Measurements from ENCODE around the gene FTSJ3. TPM values are rescaled to one million over a fixed set of nuclear protein-coding genes. Genes with fewer than 3 reads are reported as not detected.
A peak's percentile ranks its signal among the peaks of the same experiment; 100 is the strongest.

The FTSJ3 gene
- total and polyA plus RNA-seq, 2 of the 13 experiments (the other 11 are each of a cell fraction or from before 2014, with no cell fraction given) = 26.0 to 64.2 TPM

GRCh38 chr17:63854709-63855108, 27.2 kb upstream of the FTSJ3 start (continued):
- TF ChIP-seq GLI4 (CRISPR knock-in tag; IDR thresholded peaks at IDR 0.05; ENCODE audit: borderline replicate concordance) (0 out of 2 replicates have a peak, but pooled peaks have one; percentile 47), CREB1 (IDR thresholded peaks at IDR 0.05) (no peak), CREB1 (CRISPR knock-in tag; IDR thresholded peaks at IDR 0.05) (no peak), ZNF670 (CRISPR knock-in tag; IDR thresholded peaks at IDR 0.05; ENCODE audit: borderline replicate concordance) (0 out of 2 replicates have a peak, but pooled peaks have one; percentile 42), MIXL1 (CRISPR knock-in tag; IDR thresholded peaks at IDR 0.05) (peak; percentile 51; the same call in 1 of the 2 replicates), GMEB1 (CRISPR knock-in tag; IDR thresholded peaks at IDR 0.05; ENCODE audit: borderline replicate concordance) (peak; percentile 46; the same call in 1 of the 2 replicates), ZNF678 (CRISPR knock-in tag; IDR thresholded peaks at IDR 0.05) (no peak), ZEB1 (IDR thresholded peaks at IDR 0.05; ENCODE audit: insufficient replicate concordance, low read depth) (peak; percentile 98), ZNF652 (CRISPR knock-in tag; IDR thresholded peaks at IDR 0.05; ENCODE audit: borderline replicate concordance, low read depth) (peak; percentile 37; the same call in 1 of the 2 replicates), ZNF619 (CRISPR knock-in tag; IDR thresholded peaks at IDR 0.05) (no peak), HDAC2 (CRISPR knock-in tag; IDR thresholded peaks at IDR 0.05) (peak; percentile 69; the same call in 1 of the 2 replicates), ZNF556 (CRISPR knock-in tag; IDR thresholded peaks at IDR 0.05; ENCODE audit: borderline replicate concordance) (0 out of 2 replicates have a peak, but pooled peaks have one; percentile 2)

- intact Hi-C loops (cut with micrococcal nuclease; ENCODE audit: unreplicated experiment) = no loop called here
- DNase-seq (ENCODE audit: low spot score) = no peak
- 72% methylated on average over 2 of the region's 2 CpGs for WGBS (ENCODE audit: low lambda C conversion rate)
Observed at GRCh38 chr17:63853260-63853659, 25.8 kb upstream of the FTSJ3 start.

More at GRCh38 chr17:63853260-63853659, 25.8 kb upstream of the FTSJ3 start:
- Histone ChIP-seq H3K79me2 (ENCODE audit: insufficient read depth, low read length) (no peaks in the 10 kb centered on the region), H3K9me3 (ENCODE audit: low read length) (no peaks in the 10 kb centered on the region), H4K20me1 (ENCODE audit: insufficient read depth, low read length) (no peaks in the 10 kb centered on the region), H3K9ac (ENCODE audit: insufficient read depth, low read depth, low read length) (no peak overlapping the region), H2AFZ (ENCODE audit: low read length) (no peak overlapping the region), H3K4me1 (ENCODE audit: insufficient read depth, low read length) (peaks cover 56% of the 10 kb centered on the region), H3K4me3 (replicated peaks in 1 of 3; ENCODE audit: insufficient read depth in 1 of 3, low read depth in 2 of 3, low read length in 3 of 3) (no peak overlapping the region), H3K36me3 (replicated peaks in 1 of 2; ENCODE audit: control insufficient read depth in 1 of 2, insufficient read depth in 2 of 2, low read length in 2 of 2) (no peaks in the 10 kb centered on the region), H3K4me2 (ENCODE audit: low read depth, low read length) (peak overlapping the region; percentile 68; the same call in 1 of the 2 replicates), H3K27ac (ENCODE audit: extremely low read length, insufficient read depth, low read length) (no peak overlapping the region), H3K27me3 (ENCODE audit: control insufficient read depth in 1 of 2, insufficient read depth in 2 of 2, low read length in 2 of 2) (no peaks in the 10 kb centered on the region)
- POLR2A ChIA-PET = interaction anchor here (1.4 kb wide), 1 partner anchor 10 kb away, joined by 5 read pairs; the partner anchor contains the start of gene SMARCD2
- ATAC-seq = no peak
- BruUV-seq (replicated peaks) = no TSS peak
- no peak for FAIRE-seq
- TF ChIP-seq ZNF121 (CRISPR knock-in tag; IDR thresholded peaks at IDR 0.05) (peak; percentile 90), ZNF770 (CRISPR knock-in tag; IDR thresholded peaks at IDR 0.05) (peak; percentile 8; the same call in 1 of the 2 replicates), USF2 (IDR thresholded peaks at IDR 0.05; ENCODE audit: low read depth, low read length) (no peak), USF2 (CRISPR knock-in tag; IDR thresholded peaks at IDR 0.05; ENCODE audit: borderline replicate concordance) (no peak)
- CTCF ChIA-PET (ENCODE audit: low intra/inter-chr PET ratio, low total read pairs) = no interaction called here
- in situ Hi-C loops (cut with HindIII; ENCODE audit: extremely low pct_ligation_motif_present, low pct_unique_long_range_greater_than_20kb) = no loop called here

Data from HepG2 (cell line).